Upper lobe of left lung (tissue), 4 donors: ENCODE measurements around the gene LPA.

ENCODE experiments used
- EP300 ChIP-seq, 4 donors: sonication (generic); formaldehyde crosslinking; IDR thresholded peaks; one replicate each; pipeline ENCODE4 v1.5.1; 2017; ENCODE audit warnings: antibody characterized with exemption in 4 of 4, control low read depth in 2 of 4
- POLR2A ChIP-seq, 4 donors: fragments of 450-650 bp; IDR thresholded peaks; one replicate each; pipeline ENCODE4 v1.5.1; 2016 to 2017; ENCODE audit warnings: antibody characterized with exemption in 4 of 4, mild to moderate bottlenecking in 2 of 4
- POLR2AphosphoS5 ChIP-seq, 2 donors: sonication (generic); formaldehyde crosslinking; IDR thresholded peaks; one replicate each; pipeline ENCODE4 v1.5.1; 2017; ENCODE audit warnings: antibody characterized with exemption in 2 of 2
- TF ChIP-seq, protein P1 (sequence below), 6 experiments: fragments of 450-650 bp in 4 of 6; fragments of 200-600 bp in 2 of 6; sonication (generic) in 2 of 6; IDR thresholded peaks; one replicate each; pipeline ENCODE4 v1.5.1; 2016 to 2019; ENCODE audit warnings: antibody characterized with exemption in 6 of 6

DNA sequence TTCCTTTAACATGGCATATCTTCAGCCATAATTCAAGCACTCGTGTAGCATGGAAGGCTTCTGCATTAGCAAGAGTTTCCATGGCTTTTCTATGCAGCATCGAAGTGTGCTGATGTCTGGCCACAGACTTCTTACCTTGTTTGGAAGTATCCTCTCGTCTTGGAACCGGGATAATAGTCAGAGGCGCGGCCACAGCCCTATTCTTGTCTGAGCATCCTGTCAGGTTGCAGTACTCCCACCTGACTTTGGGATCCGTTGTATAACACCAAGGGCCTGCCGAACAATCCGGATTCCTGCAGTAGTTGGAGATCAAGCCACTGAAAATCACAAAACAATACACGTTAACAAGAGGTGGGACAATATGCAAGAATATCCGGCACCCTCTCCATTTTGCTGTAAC, 177.0 kb downstream of the LPA start:
- no peak for TF ChIP-seq POLR2A (IDR thresholded peaks at IDR 0.05)
- TF ChIP-seq, protein P1, sequence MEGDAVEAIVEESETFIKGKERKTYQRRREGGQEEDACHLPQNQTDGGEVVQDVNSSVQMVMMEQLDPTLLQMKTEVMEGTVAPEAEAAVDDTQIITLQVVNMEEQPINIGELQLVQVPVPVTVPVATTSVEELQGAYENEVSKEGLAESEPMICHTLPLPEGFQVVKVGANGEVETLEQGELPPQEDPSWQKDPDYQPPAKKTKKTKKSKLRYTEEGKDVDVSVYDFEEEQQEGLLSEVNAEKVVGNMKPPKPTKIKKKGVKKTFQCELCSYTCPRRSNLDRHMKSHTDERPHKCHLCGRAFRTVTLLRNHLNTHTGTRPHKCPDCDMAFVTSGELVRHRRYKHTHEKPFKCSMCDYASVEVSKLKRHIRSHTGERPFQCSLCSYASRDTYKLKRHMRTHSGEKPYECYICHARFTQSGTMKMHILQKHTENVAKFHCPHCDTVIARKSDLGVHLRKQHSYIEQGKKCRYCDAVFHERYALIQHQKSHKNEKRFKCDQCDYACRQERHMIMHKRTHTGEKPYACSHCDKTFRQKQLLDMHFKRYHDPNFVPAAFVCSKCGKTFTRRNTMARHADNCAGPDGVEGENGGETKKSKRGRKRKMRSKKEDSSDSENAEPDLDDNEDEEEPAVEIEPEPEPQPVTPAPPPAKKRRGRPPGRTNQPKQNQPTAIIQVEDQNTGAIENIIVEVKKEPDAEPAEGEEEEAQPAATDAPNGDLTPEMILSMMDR (IDR thresholded peaks at IDR 0.05) = no peak
- no peak for TF ChIP-seq EP300 (IDR thresholded peaks at IDR 0.05)
- TF ChIP-seq POLR2AphosphoS5 (IDR thresholded peaks at IDR 0.05) = no peak
